Activated gamma-delta T cell treated with Interleukin-2 at 50 U/mL for 16 hours (primary cell): ENCODE measurements around the gene ARMCX2.
A peak's percentile ranks its signal among the peaks of the same experiment; 100 is the strongest.
"Not testable (repeated sequence)": the region's sequence is repeated elsewhere in the genome, so short reads cannot be mapped to it uniquely, and the experiment has no call there.

Experiments used
- DNase-seq: peaks from one replicate; pipeline ENCODE4 v3.0.0-alpha.2; 2020

The ARMCX2 gene

GRCh38 chrX:101659601-101660063 is at the start of gene ARMCX2:
Gene ARMCX2, minus strand, starts transcription at chrX:101659850. Its CDS starts 2,262 bp downstream, at chrX:101657588.
- no peak for DNase-seq

DNA sequence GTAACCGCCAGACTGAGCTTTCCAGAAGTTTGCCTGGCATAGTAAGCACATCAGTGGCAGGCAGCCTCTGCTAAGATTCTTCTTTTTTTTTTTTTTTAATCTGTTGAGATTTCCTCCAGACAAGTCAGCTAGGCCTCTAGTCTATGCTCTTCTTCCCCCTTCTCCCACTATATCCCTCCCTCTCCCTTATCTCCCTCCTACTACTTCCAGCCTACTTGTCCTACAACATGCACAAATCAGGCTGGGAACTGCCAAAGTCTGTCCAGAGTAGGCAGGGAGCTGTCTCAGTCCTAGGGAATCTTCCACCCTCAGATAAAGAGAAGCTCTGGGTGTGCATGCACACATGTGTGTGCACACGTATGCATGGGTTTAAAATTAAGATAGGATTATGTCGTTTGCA is 49.7 kb upstream of the ARMCX2 start:
- no peak for DNase-seq

DNA sequence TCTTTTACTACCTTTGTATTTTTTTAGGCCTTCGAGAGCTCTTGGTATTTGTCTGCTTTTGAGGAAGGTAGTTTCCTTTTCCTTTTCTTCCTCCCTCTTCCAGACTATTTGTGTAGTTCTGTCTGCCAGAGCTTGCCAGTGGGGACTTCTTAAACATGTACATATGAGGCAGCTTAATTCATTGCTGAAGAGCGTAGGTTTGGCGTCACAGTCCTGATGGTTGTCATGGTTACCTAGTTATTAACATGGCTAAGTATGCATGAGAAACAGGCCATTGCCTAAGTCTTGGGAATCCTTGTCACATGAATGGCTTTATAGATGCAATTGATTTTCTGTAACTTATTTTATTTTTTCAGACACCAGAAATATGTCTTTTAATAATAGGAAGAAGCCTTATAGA is 48.5 kb upstream of the ARMCX2 start:
- no peak for DNase-seq

DNA sequence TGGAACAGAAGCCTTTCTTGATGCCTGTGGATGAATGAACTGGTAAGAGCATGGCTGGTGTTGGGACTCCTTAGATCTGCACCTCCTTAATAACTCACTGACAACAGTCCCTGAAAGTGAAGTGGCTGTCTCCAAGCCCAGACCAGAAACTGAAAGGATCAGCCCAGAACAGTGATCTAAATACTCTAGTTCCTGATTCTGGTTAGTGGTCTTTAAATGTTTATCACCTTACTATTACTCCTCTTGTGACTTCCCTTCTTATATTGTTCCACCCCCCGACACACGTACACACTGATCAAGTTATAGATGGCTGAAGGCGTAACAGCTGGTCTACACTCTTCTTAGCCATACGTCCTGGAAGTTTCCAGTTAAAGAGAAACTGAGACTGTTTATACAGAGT is 33.8 kb upstream of the ARMCX2 start:
- no peak for DNase-seq

- no peak for DNase-seq
Measured at GRCh38 chrX:101691835-101692234, 32.2 kb upstream of the ARMCX2 start.

DNA sequence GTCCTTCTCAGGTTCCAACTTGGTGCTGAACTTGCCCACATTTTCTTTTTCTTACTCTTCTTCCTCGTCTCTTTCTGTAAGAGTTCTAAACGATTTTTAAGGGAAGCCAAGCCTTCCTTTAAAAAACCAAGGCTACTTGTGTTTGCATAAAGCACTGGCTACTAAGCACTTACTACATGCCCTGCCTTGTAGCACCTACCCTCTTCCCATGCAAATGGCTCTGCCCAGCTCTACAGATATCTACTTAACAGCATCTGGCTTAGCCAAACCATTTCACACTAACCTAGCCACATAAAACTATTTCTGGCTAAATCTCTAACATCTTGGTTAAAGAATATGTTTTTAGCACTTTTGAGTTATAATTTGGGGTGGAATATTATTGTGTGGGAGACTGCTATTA is 26.9 kb upstream of the ARMCX2 start:
- no peak for DNase-seq

DNA sequence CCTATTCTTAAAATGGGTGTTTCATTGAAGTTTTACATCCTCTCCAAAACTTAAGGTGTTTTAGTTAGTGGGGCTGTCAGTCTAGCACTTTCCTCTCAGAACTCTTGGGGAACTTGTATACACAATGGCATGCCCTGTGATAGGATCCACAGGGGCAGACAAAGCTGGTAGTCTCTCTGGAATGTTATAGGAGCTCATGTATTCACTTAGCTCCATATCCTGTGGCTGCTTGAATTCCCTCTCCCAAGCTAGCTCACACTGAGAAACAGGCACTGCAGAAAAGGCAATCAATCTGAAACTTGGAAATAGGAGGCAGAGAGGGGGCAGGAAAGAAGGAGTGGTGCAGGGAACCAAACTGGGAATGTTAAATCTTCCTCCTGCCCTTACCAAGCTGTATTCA is 26.3 kb upstream of the ARMCX2 start:
- no peak for DNase-seq

- no peak for DNase-seq
Measured at GRCh38 chrX:101682723-101683122, 23.1 kb upstream of the ARMCX2 start.

DNA sequence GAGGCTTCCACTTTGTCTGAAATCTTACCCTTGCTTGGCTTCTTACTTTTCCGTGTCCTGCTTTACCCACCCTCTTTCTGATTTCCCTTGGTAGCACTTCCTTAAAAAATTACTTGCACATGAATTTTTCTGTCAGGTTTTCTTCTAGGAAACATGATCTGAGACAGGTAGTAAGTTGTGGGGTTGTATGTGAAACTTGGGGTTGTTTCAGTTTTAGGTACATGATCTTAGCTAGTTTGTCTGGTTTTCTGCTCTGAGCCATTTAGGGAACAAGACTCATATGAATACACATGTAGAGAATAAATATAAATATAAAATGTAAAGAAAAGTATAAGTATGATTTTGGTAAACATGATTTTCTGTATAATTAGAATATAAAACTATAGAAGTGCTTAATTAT is 17.4 kb upstream of the ARMCX2 start:
- no peak for DNase-seq

GRCh38 chrX:101676571-101676970 is 16.9 kb upstream of the ARMCX2 start:
- DNase-seq, result no peak

- no peak for DNase-seq
Measured at GRCh38 chrX:101668143-101668542, 8.5 kb upstream of the ARMCX2 start.

DNA sequence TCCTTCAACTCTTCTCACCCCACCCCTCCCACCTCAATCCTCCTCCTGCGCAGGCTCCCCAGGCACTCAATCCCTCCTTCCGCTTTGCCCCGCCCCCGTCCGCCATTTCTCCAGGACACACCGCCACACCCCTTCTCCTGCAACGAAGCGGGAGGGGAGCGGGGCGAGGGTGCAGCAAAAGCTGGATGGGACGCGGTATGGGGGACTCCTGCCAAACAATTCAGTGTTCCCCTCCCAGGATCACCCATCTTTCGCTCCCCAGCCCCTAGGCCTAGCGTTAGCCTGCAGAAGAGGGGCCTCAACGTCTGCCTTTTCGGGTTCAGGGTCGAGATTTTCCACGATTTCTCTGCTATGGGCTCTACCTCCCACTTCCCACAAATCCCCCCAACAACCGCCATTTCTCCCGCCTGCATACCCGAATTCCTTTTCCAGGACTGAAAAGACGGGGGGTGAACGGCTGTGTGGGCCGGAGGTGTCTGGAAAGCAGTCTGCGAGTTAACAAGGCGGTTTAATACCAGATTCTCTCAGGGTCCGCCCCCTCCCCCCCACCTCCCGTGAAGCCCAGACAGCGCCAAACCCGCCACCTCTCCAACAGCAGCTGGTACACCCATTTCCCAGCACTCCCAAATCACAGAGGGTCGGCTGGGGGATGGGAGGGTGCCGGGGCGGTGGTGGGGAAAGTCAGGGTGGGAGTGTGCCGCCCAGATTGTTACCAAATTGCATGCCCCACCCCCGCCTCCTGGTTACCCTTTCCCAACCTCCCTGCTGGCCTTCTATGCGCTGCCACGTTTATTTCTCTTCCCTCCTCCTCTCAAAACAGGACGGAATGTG is 774 bp downstream of the ARMCX2 start:
- peak; percentile 42 for DNase-seq

DNA sequence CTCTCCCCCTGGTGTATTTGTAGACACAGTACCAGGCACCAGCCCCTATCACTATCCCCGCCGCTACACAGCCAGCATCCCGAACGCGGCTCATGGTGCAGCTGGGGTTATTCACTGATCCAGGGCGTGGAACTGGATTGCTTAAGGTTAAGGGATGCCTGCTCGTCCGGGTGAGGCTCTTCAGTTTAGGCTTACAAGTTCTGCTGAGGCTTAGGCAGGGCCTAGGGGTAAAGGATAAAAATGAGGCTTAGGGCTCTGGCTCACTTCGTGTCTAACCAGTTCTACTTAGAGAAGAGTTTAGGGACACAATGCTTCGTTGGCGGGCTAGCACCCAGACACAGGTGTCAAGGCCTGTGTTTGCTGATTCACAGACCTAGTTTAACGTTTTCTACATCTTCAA is 2.2 kb downstream of the ARMCX2 start:
- DNase-seq, result no peak

DNA sequence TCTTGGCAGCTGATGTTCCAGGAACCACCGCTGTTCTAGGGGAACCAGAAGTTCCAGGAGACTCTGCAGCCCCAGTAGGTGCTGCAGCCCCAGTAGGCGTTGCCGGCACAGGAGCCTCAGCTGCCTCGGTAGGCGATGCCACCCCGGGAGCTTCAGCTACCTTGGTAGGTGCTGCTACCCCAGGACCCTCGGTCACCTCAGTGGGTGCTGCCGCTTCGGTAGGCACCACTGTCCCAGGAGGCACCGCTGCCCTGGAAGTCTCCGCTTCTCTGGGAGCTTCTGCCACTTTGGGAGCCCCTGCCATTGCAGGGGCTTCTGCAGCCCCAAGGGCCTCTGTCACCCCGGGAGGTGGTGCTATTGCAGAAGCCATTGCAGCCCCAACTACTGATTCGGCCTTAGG is 2.8 kb downstream of the ARMCX2 start:
- DNase-seq, result no peak

- DNase-seq, result no peak
Measured at GRCh38 chrX:101655534-101655933, 4.1 kb downstream of the ARMCX2 start.

GRCh38 chrX:101647716-101648115 is 11.9 kb downstream of the ARMCX2 start:
- not testable (repeated sequence) for DNase-seq

GRCh38 chrX:101642093-101642492 is 17.6 kb downstream of the ARMCX2 start:
- no peak for DNase-seq

- no peak for DNase-seq
Measured at GRCh38 chrX:101639583-101639982, 20.1 kb downstream of the ARMCX2 start.

- DNase-seq, result no peak
Measured at GRCh38 chrX:101619364-101619763, 40.3 kb downstream of the ARMCX2 start.

DNA sequence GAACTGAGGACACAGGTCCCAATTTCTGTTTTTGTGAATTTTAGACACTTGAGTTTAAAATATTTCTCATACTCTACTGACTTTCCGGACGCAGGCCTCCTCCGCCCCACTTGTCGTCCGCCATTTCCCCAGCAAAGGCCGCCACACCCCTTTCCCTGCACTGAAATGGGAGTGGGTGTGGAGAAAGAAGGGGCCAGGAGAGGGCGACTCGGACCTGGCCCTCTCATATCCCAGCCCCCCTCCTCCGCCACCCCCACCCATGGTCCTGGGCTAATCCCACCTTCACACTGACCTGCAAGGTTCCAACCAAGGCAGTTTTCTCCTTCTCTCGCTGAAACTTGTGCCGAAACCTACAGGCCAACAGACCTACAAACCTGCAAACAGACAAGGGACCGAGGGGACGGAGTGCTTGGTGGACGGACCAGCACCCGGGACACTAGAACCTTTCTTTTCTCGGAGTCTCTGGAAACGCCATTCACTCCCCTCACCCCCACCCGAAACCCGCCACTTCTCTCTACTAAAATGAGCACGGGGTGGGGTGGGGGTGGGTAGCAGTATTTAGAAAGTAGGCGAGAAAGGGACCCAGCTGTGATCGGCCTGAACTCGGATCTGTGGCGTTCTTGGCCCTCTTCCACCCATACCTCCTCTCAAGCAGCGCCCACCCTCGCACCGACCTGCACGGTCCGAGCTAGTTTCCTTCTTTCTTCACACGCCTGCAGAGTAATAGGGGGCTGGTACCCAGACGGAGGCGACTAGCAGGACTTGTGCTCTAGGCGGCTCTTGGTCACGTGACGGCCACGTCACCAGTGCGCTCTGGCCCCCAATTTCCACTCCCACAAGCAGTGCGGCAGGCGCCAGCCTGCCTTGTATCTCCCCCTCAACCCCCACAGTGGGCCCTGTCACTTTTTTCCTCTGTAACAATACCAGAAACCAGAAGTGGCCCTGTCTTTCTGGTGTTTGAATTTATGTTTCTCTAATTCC is 42.1 kb downstream of the ARMCX2 start, which contains the start of gene ARMCX6:
ARMCX6 (minus strand) TSS at position 790 of the 981 bp plus-strand sequence. CDS start 1,380 bp downstream, outside the sequence.
- DNase-seq, result peak; percentile 59

- no peak for DNase-seq
Measured at GRCh38 chrX:101605728-101606127, 53.9 kb downstream of the ARMCX2 start.
